HUES48 (cell line): ENCODE data around the gene CTR9.
A peak's percentile ranks its signal among the peaks of the same experiment; 100 is the strongest.

Experiments
- H3K27ac ChIP-seq: one replicate; pipeline ENCODE4 v1.7.0; 2013; ENCODE audit warnings: low read depth, low read length, inconsistent platforms
- H3K27me3 ChIP-seq: 2 replicates; pipeline ENCODE4 v1.6.1; 2013; ENCODE audit warnings: mild to moderate bottlenecking, low read length; ENCODE audit not compliant: control insufficient read depth, insufficient read depth
- H3K36me3 ChIP-seq: 2 replicates; pipeline ENCODE4 v1.6.1; 2013; ENCODE audit warnings: low read length; ENCODE audit not compliant: control insufficient read depth, insufficient read depth
- H3K4me1 ChIP-seq: 2 replicates; pipeline ENCODE4 v1.6.1; 2013; ENCODE audit warnings: mild to moderate bottlenecking, low read length; ENCODE audit not compliant: control insufficient read depth, insufficient read depth
- H3K4me3 ChIP-seq: 2 replicates; pipeline ENCODE4 v1.5.1; 2013; ENCODE audit warnings: mild to moderate bottlenecking, low read depth, low read length
- H3K9ac ChIP-seq: 2 replicates; pipeline ENCODE4 v1.6.1; 2013; ENCODE audit warnings: mild to moderate bottlenecking, low read depth, low read length, moderate library complexity
- H3K9me3 ChIP-seq: 2 replicates; pipeline ENCODE4 v1.6.1; 2013; ENCODE audit warnings: low read length; ENCODE audit not compliant: control insufficient read depth, insufficient read depth

Gene CTR9

GRCh38 chr11:10743354-10744000 lies 7.6 kb upstream of the CTR9 start:
- no peaks in the 10 kb centered on the region for H3K9me3 ChIP-seq
- no peak overlapping the region for H3K27ac ChIP-seq
- no peaks in the 10 kb centered on the region for H3K36me3 ChIP-seq
- H3K4me1 ChIP-seq: no peaks in the 10 kb centered on the region
- H3K27me3 ChIP-seq: no peaks in the 10 kb centered on the region
- no peak overlapping the region for H3K9ac ChIP-seq
- H3K4me3 ChIP-seq: no peak overlapping the region

- Histone ChIP-seq H3K9me3 (no peaks in the 10 kb centered on the region), H3K9ac (no peak overlapping the region), H3K4me1 (no peaks in the 10 kb centered on the region), H3K27ac (no peak overlapping the region), H3K36me3 (no peaks in the 10 kb centered on the region), H3K27me3 (no peaks in the 10 kb centered on the region), H3K4me3 (no peak overlapping the region)
Measured at GRCh38 chr11:10744206-10744605, 6.8 kb upstream of the CTR9 start.

DNA sequence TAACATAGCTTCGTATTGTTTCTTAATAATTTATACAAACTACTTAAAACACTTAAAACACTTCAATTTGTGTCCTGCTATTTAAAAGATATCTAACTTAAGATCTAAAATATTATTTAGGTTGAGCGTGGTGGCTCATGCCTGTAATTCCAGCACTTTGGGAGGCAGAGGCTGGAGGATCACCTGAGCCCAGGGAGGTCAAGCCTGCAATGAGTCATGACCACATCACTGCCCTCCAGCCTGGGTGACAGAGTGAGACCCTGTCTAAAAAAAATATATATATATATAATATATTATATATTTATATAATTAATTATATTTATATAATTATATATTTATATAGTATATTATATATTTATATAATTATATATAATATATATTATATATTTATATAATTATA lies 4.2 kb upstream of the CTR9 start:
- no peaks in the 10 kb centered on the region for H3K36me3 ChIP-seq
- no peak overlapping the region for H3K9ac ChIP-seq
- H3K4me1 ChIP-seq: no peaks in the 10 kb centered on the region

GRCh38 chr11:10747733-10748132 lies 3.3 kb upstream of the CTR9 start:
- H3K4me1 ChIP-seq: peaks cover 5% of the 10 kb centered on the region; the same call in 1 of the 2 replicates
- H3K4me3 ChIP-seq: no peak overlapping the region
- no peaks in the 10 kb centered on the region for H3K27me3 ChIP-seq
- H3K36me3 ChIP-seq: peaks cover 3% of the 10 kb centered on the region
- H3K9me3 ChIP-seq: no peaks in the 10 kb centered on the region
- no peak overlapping the region for H3K9ac ChIP-seq
- no peak overlapping the region for H3K27ac ChIP-seq

More for the DNA sequence above, 4.2 kb upstream of the CTR9 start:
- no peaks in the 10 kb centered on the region for H3K27me3 ChIP-seq
- no peak overlapping the region for H3K27ac ChIP-seq
- H3K4me3 ChIP-seq: no peak overlapping the region
- no peaks in the 10 kb centered on the region for H3K9me3 ChIP-seq

GRCh38 chr11:10749476-10749875 lies 1.6 kb upstream of the CTR9 start:
- H3K4me1 ChIP-seq: peaks cover 5% of the 10 kb centered on the region; the same call in 1 of the 2 replicates
- no peak overlapping the region for H3K27ac ChIP-seq
- no peaks in the 10 kb centered on the region for H3K9me3 ChIP-seq

GRCh38 chr11:10751581-10751940 lies 515 bp downstream of the CTR9 start:
- Histone ChIP-seq H3K27me3 (no peaks in the 10 kb centered on the region), H3K36me3 (peaks cover 37% of the 10 kb centered on the region), H3K27ac (peak overlapping the region; percentile 99), H3K9ac (peak overlapping the region; percentile 84), H3K9me3 (no peaks in the 10 kb centered on the region), H3K4me1 (peaks cover 5% of the 10 kb centered on the region; the same call in 1 of the 2 replicates), H3K4me3 (peak overlapping the region; percentile 97)

More at GRCh38 chr11:10749476-10749875, 1.6 kb upstream of the CTR9 start:
- Histone ChIP-seq H3K36me3 (peaks cover 16% of the 10 kb centered on the region), H3K4me3 (no peak overlapping the region), H3K27me3 (no peaks in the 10 kb centered on the region), H3K9ac (no peak overlapping the region)

DNA sequence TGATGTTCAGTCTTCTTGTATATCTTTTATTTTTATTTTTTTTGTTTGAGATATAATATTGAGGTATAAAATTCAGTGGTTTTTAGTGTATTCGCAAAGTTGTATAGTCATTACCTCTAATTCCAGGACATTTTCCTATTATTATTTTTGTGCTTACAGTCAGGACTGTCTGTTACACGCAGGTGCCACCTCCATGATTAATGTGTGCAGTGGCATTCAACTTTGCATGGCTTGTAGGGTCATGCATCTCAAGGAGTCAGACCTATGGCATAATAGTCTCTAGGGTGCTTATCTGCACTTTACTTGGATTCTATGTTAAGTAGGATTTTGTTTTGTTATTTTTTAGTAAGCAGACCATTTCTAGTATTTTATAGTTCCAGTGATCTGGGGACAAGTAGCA lies 1.0 kb downstream of the CTR9 start:
- Histone ChIP-seq H3K4me1 (peaks cover 5% of the 10 kb centered on the region; the same call in 1 of the 2 replicates), H3K4me3 (peak overlapping the region; percentile 97), H3K9me3 (no peaks in the 10 kb centered on the region), H3K36me3 (peaks cover 42% of the 10 kb centered on the region), H3K27me3 (no peaks in the 10 kb centered on the region), H3K9ac (no peak overlapping the region), H3K27ac (no peak overlapping the region)

DNA sequence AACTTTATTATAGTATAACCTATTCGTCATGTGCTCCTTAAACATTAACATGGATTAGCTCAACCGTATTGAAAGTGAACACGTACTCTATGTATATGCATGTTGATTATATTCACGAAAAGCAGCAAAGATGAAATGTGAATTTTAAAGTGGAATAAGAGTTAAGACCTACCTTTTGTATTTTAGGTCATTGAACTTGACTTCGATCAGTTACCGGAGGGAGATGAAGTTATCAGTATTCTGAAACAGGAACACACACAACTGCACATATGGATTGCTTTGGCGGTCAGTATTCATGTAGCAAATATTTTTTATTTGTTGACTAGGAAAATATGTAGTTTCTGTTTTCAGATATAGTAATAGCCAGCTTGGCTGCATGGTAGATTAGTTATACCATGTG lies 1.4 kb downstream of the CTR9 start:
- Histone ChIP-seq H3K36me3 (peaks cover 46% of the 10 kb centered on the region), H3K4me3 (peak overlapping the region; percentile 97; the same call in 1 of the 2 replicates), H3K4me1 (peaks cover 5% of the 10 kb centered on the region; the same call in 1 of the 2 replicates), H3K27me3 (no peaks in the 10 kb centered on the region), H3K9me3 (no peaks in the 10 kb centered on the region), H3K9ac (no peak overlapping the region), H3K27ac (no peak overlapping the region)

DNA sequence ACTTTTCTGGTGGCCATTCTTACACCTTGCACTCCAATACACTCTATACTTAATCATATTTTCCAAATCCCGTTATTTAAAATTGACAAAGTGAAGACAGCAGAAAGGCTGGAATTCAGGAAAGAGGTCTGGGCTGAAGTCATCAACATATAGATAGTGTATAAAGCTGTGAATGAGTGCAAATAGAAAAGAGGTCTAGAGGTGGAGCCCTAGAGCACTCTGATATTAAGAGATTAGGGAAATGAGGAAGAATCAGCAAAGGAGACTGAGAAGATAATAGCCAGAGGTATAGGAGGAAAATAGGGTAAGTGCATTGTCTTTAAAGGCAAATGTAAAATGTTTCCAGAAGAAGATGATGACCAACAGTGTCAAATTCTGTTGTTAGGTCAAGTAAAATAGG lies 7.9 kb downstream of the CTR9 start:
- H3K36me3 ChIP-seq: peaks cover 94% of the 10 kb centered on the region

GRCh38 chr11:10761085-10761698 lies 10.1 kb downstream of the CTR9 start:
- Histone ChIP-seq H3K4me3 (no peak overlapping the region), H3K9me3 (no peaks in the 10 kb centered on the region), H3K4me1 (peaks cover 6% of the 10 kb centered on the region), H3K9ac (no peak overlapping the region), H3K36me3 (peaks cover 96% of the 10 kb centered on the region), H3K27ac (no peak overlapping the region), H3K27me3 (no peaks in the 10 kb centered on the region)

More for the DNA sequence above, 7.9 kb downstream of the CTR9 start:
- Histone ChIP-seq H3K27me3 (no peaks in the 10 kb centered on the region), H3K4me1 (no peaks in the 10 kb centered on the region), H3K27ac (no peak overlapping the region), H3K9me3 (no peaks in the 10 kb centered on the region), H3K9ac (no peak overlapping the region), H3K4me3 (no peak overlapping the region)

DNA sequence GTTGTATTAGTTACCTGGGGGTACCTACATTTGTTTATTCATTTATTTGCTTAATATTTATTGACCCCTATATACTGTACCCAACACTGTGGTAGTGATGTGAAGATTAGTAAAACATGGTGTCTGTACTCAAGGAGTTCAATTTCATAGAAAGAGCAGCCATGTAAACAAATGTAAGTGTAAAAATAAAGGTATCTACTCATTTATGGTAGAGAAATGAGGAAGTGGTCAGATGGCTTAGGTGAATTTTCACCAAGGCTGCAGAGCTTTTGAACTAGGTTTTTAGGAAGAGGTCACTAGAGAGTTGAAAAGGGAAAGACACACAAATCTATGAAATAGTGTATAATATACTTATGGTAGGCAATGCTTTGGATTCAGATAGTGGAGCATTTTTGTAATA lies 11.1 kb downstream of the CTR9 start:
- Histone ChIP-seq H3K9ac (no peak overlapping the region), H3K9me3 (no peaks in the 10 kb centered on the region), H3K4me1 (peaks cover 15% of the 10 kb centered on the region), H3K36me3 (peaks cover 86% of the 10 kb centered on the region), H3K27me3 (no peaks in the 10 kb centered on the region), H3K27ac (no peak overlapping the region), H3K4me3 (no peak overlapping the region)
